Fibroblast of lung (primary cell): ENCODE data around the gene ESPNL. TPM values are rescaled to one million over a fixed set of nuclear protein-coding genes. Genes with fewer than 3 reads are reported as not detected.

Experiments
- DNase-seq, 2 donors: peaks; one replicate each; pipeline versions ENCODE4 v3.0.0 to v3.0.0-alpha.2; 2010; ENCODE audit warnings: low read depth in 2 of 2
- H2AFZ ChIP-seq: 2 replicates; pipeline ENCODE4 v1.5.1; 2012; ENCODE audit warnings: low read length, control low read depth, inconsistent platforms
- H3K27ac ChIP-seq: 2 replicates; pipeline ENCODE4 v1.5.1; 2011; ENCODE audit warnings: low read length, control low read depth; ENCODE audit not compliant: insufficient read depth
- H3K27me3 ChIP-seq: 2 replicates; pipeline ENCODE4 v1.5.1; 2011; ENCODE audit warnings: mild to moderate bottlenecking, low read length; ENCODE audit not compliant: control insufficient read depth, insufficient read depth
- H3K36me3 ChIP-seq: 2 replicates; pipeline ENCODE4 v1.5.1; 2011; ENCODE audit warnings: low read length; ENCODE audit not compliant: control insufficient read depth, insufficient read depth
- H3K4me1 ChIP-seq: 2 replicates; pipeline ENCODE4 v1.5.1; 2011; ENCODE audit warnings: low read length; ENCODE audit not compliant: control insufficient read depth, insufficient read depth; ENCODE audit errors: extremely low read depth
- H3K4me2 ChIP-seq: 2 replicates; pipeline ENCODE4 v1.5.1; 2011; ENCODE audit warnings: low read length, control low read depth; ENCODE audit not compliant: insufficient read depth; ENCODE audit errors: extremely low read depth
- H3K4me3 ChIP-seq, 4 experiments: fragments of 200-600 bp in 1 of 4; sonication (generic) in 1 of 4; replicated peaks in 1 of 4; 2 replicates each; pipeline ENCODE4 v1.5.1; 2011 to 2016; ENCODE audit warnings: low read length in 4 of 4, low read depth in 3 of 4, mild to moderate bottlenecking in 3 of 4, control low read depth in 2 of 4, inconsistent platforms in 1 of 4, mixed read lengths in 1 of 4; ENCODE audit not compliant: insufficient read depth in 1 of 4; ENCODE audit errors: control extremely low read depth in 1 of 4
- H3K79me2 ChIP-seq: 2 replicates; pipeline ENCODE4 v1.5.1; 2012; ENCODE audit warnings: mild to moderate bottlenecking, low read length, inconsistent platforms; ENCODE audit not compliant: control insufficient read depth, insufficient read depth
- H3K9ac ChIP-seq: 2 replicates; pipeline ENCODE4 v1.5.1; 2011; ENCODE audit warnings: mild to moderate bottlenecking, low read length, control low read depth; ENCODE audit not compliant: insufficient read depth
- H3K9me3 ChIP-seq: 2 replicates; pipeline ENCODE4 v1.5.1; 2012; ENCODE audit warnings: low read depth, low read length; ENCODE audit not compliant: control insufficient read depth, insufficient read depth
- H4K20me1 ChIP-seq: 2 replicates; pipeline ENCODE4 v1.5.1; 2011; ENCODE audit warnings: low read length; ENCODE audit not compliant: control insufficient read depth, insufficient read depth; ENCODE audit errors: extremely low read depth
- EZH2 ChIP-seq: IDR thresholded peaks from 2 replicates; pipeline ENCODE4 v1.5.1; 2012; ENCODE audit warnings: low read length, control low read depth, mild to moderate bottlenecking; ENCODE audit errors: missing control alignments
- polyA plus RNA-seq, 2 donors: library from polyadenylated mRNA; depleted of rRNA in 1 of 2; stranded (reverse) in 1 of 2; unstranded in 1 of 2; fragments of >200 nt; gene quantifications; 2 replicates each; pipeline ENCODE4 v1.2.1, GENCODE V29; 2011 to 2012; ENCODE audit warnings: missing spikeins in 1 of 2
- total RNA-seq: library from RNA; depleted of rRNA; stranded (reverse); fragments of >200 nt; gene quantifications from 2 replicates; pipeline ENCODE4 v1.2.1, GENCODE V29; 2014
- TF ChIP-seq, protein P1 (sequence below), 2 donors: IDR thresholded peaks in 1 of 2; conservative IDR thresholded peaks in 1 of 2; 1 replicate in 1 of 2; 2 replicates in 1 of 2; pipeline ENCODE4 v1.5.1; 2011 to 2012; ENCODE audit warnings: low read length in 2 of 2, control low read depth in 1 of 2, inconsistent platforms in 1 of 2, low read depth in 1 of 2, mild to moderate bottlenecking in 1 of 2

Gene ESPNL
- total and polyA plus RNA-seq, 2 donors (not counting 1 experiment from before 2014, with no cell fraction given) = 0.79 to 2.8 TPM

DNA sequence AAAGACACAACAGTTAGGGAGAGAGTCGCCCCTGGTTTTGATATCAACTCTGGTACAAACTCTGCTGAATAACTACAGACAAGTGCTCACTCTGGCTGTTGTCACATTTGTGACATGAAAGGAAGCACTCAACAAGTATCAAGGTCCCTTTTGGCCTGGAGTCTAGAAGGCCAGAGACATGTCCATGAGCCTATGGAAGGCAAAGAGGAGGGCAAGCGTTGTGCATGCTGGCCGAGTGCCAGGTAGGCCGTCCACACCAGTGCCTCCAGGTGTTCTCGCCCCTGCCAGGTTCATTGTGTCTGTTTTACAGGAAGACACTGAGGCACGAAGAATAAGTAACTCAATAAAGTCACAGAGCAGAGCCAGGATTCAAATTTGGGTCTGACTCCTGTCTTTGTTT is 82.2 kb downstream of the ESPNL start:
- H2AFZ ChIP-seq = no peak overlapping the region
- H3K4me3 ChIP-seq = no peak overlapping the region
- no peak overlapping the region for H3K27ac ChIP-seq
- TF ChIP-seq EZH2 = no peak
- TF ChIP-seq, protein P1, sequence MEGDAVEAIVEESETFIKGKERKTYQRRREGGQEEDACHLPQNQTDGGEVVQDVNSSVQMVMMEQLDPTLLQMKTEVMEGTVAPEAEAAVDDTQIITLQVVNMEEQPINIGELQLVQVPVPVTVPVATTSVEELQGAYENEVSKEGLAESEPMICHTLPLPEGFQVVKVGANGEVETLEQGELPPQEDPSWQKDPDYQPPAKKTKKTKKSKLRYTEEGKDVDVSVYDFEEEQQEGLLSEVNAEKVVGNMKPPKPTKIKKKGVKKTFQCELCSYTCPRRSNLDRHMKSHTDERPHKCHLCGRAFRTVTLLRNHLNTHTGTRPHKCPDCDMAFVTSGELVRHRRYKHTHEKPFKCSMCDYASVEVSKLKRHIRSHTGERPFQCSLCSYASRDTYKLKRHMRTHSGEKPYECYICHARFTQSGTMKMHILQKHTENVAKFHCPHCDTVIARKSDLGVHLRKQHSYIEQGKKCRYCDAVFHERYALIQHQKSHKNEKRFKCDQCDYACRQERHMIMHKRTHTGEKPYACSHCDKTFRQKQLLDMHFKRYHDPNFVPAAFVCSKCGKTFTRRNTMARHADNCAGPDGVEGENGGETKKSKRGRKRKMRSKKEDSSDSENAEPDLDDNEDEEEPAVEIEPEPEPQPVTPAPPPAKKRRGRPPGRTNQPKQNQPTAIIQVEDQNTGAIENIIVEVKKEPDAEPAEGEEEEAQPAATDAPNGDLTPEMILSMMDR (conservative IDR thresholded peaks at IDR 0.05 in 1 of 2, IDR thresholded peaks at IDR 0.05 in 1 of 2; ENCODE audit: low read depth in 1 of 2, low read length in 2 of 2) = no peak
- H3K79me2 ChIP-seq = peaks cover 2% of the 10 kb centered on the region
- no peak overlapping the region for H3K4me2 ChIP-seq
- H3K36me3 ChIP-seq = peaks cover 35% of the 10 kb centered on the region
- H3K9ac ChIP-seq = no peak overlapping the region
- H4K20me1 ChIP-seq = no peaks in the 10 kb centered on the region
- no peak for DNase-seq
- H3K27me3 ChIP-seq = no peaks in the 10 kb centered on the region
- H3K9me3 ChIP-seq = no peaks in the 10 kb centered on the region
- H3K4me1 ChIP-seq = no peaks in the 10 kb centered on the region

Other genes starting within 250 kb of the ESPNL start
- 16.0 and 16.4 TPM in 2 replicates for gene RAMP1, start 240.7 kb upstream of the ESPNL start, total RNA-seq
- 3.2 and 3.3 TPM in 2 replicates for gene RAMP1, start 240.7 kb upstream of the ESPNL start, polyA plus RNA-seq
- 37.8 and 53.7 TPM in 2 replicates for gene UBE2F, start 133.3 kb upstream of the ESPNL start, total RNA-seq
- 95.5 and 113 TPM in 2 replicates for gene UBE2F, start 133.3 kb upstream of the ESPNL start, polyA plus RNA-seq
- gene SCLY, start 39.3 kb upstream of the ESPNL start, total RNA-seq = 13.6 and 16.5 TPM in 2 replicates
- gene SCLY, start 39.3 kb upstream of the ESPNL start, polyA plus RNA-seq = 5.3 and 9.1 TPM in 2 replicates
- gene KLHL30, start 38.3 kb downstream of the ESPNL start, total RNA-seq = 0.26 and 1.2 TPM in 2 replicates
- gene KLHL30, start 38.3 kb downstream of the ESPNL start, polyA plus RNA-seq = 0.02 and 1.6 TPM in 2 replicates
- gene ERFE, start 58.6 kb downstream of the ESPNL start, total RNA-seq = 1.3 and 1.5 TPM in 2 replicates
- 1.1 and 8.3 TPM in 2 replicates for gene ERFE, start 58.6 kb downstream of the ESPNL start, polyA plus RNA-seq
- gene ILKAP, start 103.4 kb downstream of the ESPNL start, total RNA-seq = 24.9 and 27.9 TPM in 2 replicates
- 31.3 and 34.6 TPM in 2 replicates for gene ILKAP, start 103.4 kb downstream of the ESPNL start, polyA plus RNA-seq
- gene HES6, start 139.7 kb downstream of the ESPNL start, total RNA-seq = 3.6 and 4.1 TPM in 2 replicates
- 0.82 and 0.91 TPM in 2 replicates for gene HES6, start 139.7 kb downstream of the ESPNL start, polyA plus RNA-seq
- gene PER2, start 188.3 kb downstream of the ESPNL start, total RNA-seq = 2.1 and 4.6 TPM in 2 replicates
- 1.9 and 2.6 TPM in 2 replicates for gene PER2, start 188.3 kb downstream of the ESPNL start, polyA plus RNA-seq
- 7.7 and 9.2 TPM in 2 replicates for gene TRAF3IP1, start 220.2 kb downstream of the ESPNL start, total RNA-seq
- gene TRAF3IP1, start 220.2 kb downstream of the ESPNL start, polyA plus RNA-seq = 3.9 and 4.9 TPM in 2 replicates